Tibial artery (tissue), 4 donors: ENCODE measurements around the gene RNF144A.

ENCODE experiments used
- DNase-seq, 2 donors: peaks; one replicate each; pipeline ENCODE4 v3.0.0-alpha.2; 2019
- H3K27ac ChIP-seq, 2 donors: fragments of 200-600 bp; sonication (generic) in 1 of 2; 1 replicate in 1 of 2; 2 replicates in 1 of 2; pipeline ENCODE4 v1.5.1; 2018 to 2019; ENCODE audit warnings: mild to moderate bottlenecking in 1 of 2
- H3K27me3 ChIP-seq, 2 donors: fragments of 200-600 bp; sonication (generic) in 1 of 2; one replicate each; pipeline versions ENCODE4 v1.5.1 to v1.6.0; 2016 to 2019
- H3K36me3 ChIP-seq, 3 donors: fragments of 200-600 bp; sonication (generic) in 2 of 3; one replicate each; pipeline ENCODE4 v1.5.1; 2016 to 2019; ENCODE audit warnings: mild to moderate bottlenecking in 2 of 3
- H3K4me1 ChIP-seq, 4 donors: fragments of 200-600 bp; sonication (generic) in 2 of 4; 1 replicate in 3 of 4; 2 replicates in 1 of 4; pipeline ENCODE4 v1.5.1; 2016 to 2019
- H3K4me3 ChIP-seq, 2 donors: fragments of 200-600 bp; sonication (generic) in 1 of 2; 1 replicate in 1 of 2; 2 replicates in 1 of 2; pipeline ENCODE4 v1.5.1; 2018 to 2019; ENCODE audit warnings: mild to moderate bottlenecking in 2 of 2
- H3K9me3 ChIP-seq, 3 donors: fragments of 200-600 bp; sonication (generic) in 1 of 3; one replicate each; pipeline ENCODE4 v1.5.1; 2016 to 2019
- intact Hi-C: fragments of 100-400 bp; cut with DNase I; formaldehyde crosslinking; loops from one replicate; pipeline ENCODE4 v1.15.0; 2023; ENCODE audit warnings: low total_unique reads
- TF ChIP-seq, protein P1 (sequence below), 2 experiments: fragments of 200-600 bp in 1 of 2; fragments of 450-650 bp in 1 of 2; IDR thresholded peaks; one replicate each; pipeline ENCODE4 v1.5.1; 2017 to 2019; ENCODE audit warnings: antibody characterized with exemption in 2 of 2, mild to moderate bottlenecking in 1 of 2, moderate library complexity in 1 of 2

RNF144A gene

DNA sequence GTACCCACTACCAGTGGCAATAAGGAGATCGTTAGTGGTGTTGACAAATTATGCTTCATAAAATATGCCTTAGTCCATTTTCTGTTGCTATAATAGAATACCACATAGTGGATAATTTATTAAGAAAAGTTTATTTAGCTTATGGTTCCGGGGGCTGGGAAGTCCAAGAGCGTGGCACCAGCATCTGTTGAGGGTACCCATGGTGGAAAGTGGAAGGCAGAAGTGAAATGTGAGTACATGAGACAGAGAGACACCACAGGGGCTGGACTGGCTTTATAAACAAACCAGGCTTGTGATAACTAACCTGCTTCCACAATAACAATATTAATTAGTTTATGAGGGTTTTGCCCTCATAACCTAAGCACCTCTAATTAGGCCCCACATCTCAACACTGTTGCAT lies 146.6 kb downstream of the RNF144A start:
- no peak overlapping the region for H3K4me3 ChIP-seq
- H3K4me1 ChIP-seq, result peaks cover 0 to 50% (median 30%) of the 10 kb centered on the region in 4 donors
- intact Hi-C loops, result no loop called here
- H3K36me3 ChIP-seq, result no peaks in the 10 kb centered on the region
- H3K27ac ChIP-seq, result peak overlapping the region; percentile 58 to 70
- no peaks in the 10 kb centered on the region for H3K9me3 ChIP-seq
- no peak for DNase-seq
- H3K27me3 ChIP-seq, result no peaks in the 10 kb centered on the region
- TF ChIP-seq, protein P1, sequence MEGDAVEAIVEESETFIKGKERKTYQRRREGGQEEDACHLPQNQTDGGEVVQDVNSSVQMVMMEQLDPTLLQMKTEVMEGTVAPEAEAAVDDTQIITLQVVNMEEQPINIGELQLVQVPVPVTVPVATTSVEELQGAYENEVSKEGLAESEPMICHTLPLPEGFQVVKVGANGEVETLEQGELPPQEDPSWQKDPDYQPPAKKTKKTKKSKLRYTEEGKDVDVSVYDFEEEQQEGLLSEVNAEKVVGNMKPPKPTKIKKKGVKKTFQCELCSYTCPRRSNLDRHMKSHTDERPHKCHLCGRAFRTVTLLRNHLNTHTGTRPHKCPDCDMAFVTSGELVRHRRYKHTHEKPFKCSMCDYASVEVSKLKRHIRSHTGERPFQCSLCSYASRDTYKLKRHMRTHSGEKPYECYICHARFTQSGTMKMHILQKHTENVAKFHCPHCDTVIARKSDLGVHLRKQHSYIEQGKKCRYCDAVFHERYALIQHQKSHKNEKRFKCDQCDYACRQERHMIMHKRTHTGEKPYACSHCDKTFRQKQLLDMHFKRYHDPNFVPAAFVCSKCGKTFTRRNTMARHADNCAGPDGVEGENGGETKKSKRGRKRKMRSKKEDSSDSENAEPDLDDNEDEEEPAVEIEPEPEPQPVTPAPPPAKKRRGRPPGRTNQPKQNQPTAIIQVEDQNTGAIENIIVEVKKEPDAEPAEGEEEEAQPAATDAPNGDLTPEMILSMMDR (IDR thresholded peaks at IDR 0.05), result no peak

DNA sequence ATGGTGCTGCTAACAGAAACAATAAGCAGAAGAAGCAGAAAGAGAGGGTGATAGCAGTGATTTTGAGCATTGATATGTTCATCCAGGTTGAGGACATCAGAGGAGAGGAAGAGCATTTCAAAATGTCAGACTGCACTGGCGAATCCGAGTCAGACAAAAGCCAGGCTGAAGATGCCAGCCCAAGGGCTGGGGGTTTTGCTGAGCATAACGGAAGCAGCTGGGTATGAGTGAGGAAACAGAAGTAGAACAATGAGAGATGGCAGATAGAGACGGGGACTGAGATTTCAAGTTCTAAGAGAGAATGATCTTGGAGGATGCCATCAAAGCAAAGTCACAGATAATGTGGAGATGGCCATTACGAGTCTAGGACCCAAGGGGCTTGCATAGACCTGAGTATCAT lies 151.2 kb downstream of the RNF144A start:
- no peak overlapping the region for H3K27ac ChIP-seq
- H3K4me3 ChIP-seq, result no peak overlapping the region
- TF ChIP-seq, protein P1 (IDR thresholded peaks at IDR 0.05), result no peak
- H3K4me1 ChIP-seq, result peaks cover 0 to 15% (median 3%) of the 10 kb centered on the region in 4 donors
- intact Hi-C loops, result no loop called here
- no peaks in the 10 kb centered on the region for H3K9me3 ChIP-seq
- H3K27me3 ChIP-seq, result no peaks in the 10 kb centered on the region
- DNase-seq, result no peak
- no peaks in the 10 kb centered on the region for H3K36me3 ChIP-seq

DNA sequence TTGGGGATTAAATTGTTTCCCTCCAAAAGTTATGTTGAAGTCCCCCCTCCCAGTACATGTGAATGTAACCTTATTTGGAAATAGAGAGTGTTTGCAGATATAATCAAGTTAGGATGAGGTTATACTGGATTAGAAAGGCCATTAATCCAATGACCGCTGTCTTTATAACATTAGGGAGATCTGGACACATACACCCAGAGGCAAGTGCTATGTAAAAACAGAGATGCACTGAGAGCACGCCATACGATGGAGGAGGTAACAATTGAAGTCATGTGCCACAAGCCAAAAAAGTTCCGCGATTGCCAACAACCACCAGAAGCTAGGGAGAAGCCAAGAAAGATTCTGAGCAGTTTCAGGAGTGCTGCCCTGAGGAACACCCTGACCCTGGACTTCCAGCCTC lies 153.3 kb downstream of the RNF144A start:
- no peak overlapping the region for H3K4me3 ChIP-seq
- no peaks in the 10 kb centered on the region for H3K27me3 ChIP-seq
- no peak overlapping the region for H3K27ac ChIP-seq
- DNase-seq, result no peak
- no peaks in the 10 kb centered on the region for H3K9me3 ChIP-seq
- H3K4me1 ChIP-seq, result peaks cover 0 to 13% (median 0%) of the 10 kb centered on the region in 4 donors
- H3K36me3 ChIP-seq, result no peaks in the 10 kb centered on the region
- TF ChIP-seq, protein P1 (IDR thresholded peaks at IDR 0.05), result no peak
- intact Hi-C loops, result no loop called here

DNA sequence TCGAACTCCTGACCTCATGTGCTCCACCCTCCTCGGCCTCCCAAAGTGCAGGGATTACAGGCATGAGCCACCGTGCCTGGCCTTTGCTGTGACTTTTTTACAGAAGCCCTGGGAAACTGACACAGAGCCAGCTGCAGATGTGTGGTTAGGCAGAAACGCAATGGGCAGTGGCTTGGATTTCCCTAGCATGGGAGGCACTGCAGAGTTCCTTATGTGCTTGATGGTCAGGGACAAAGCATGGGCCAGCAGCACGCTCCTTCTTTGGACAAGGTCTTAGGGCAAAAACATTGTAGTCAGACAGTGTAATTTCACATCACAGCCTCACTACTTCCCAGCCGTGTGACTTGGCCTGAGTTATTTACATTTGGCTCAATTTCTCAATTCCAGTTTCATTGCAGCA lies 153.9 kb downstream of the RNF144A start:
- Histone ChIP-seq H3K9me3 (no peaks in the 10 kb centered on the region), H3K27ac (peak overlapping the region in 1 of 2 donors; percentile 12), H3K4me1 (peaks cover 0 to 13% (median 0%) of the 10 kb centered on the region in 4 donors), H3K4me3 (no peak overlapping the region), H3K27me3 (no peaks in the 10 kb centered on the region), H3K36me3 (no peaks in the 10 kb centered on the region)
- TF ChIP-seq, protein P1 (IDR thresholded peaks at IDR 0.05), result no peak
- intact Hi-C loops, result no loop called here
- peak in 1 of 2 donors; percentile 84 for DNase-seq

DNA sequence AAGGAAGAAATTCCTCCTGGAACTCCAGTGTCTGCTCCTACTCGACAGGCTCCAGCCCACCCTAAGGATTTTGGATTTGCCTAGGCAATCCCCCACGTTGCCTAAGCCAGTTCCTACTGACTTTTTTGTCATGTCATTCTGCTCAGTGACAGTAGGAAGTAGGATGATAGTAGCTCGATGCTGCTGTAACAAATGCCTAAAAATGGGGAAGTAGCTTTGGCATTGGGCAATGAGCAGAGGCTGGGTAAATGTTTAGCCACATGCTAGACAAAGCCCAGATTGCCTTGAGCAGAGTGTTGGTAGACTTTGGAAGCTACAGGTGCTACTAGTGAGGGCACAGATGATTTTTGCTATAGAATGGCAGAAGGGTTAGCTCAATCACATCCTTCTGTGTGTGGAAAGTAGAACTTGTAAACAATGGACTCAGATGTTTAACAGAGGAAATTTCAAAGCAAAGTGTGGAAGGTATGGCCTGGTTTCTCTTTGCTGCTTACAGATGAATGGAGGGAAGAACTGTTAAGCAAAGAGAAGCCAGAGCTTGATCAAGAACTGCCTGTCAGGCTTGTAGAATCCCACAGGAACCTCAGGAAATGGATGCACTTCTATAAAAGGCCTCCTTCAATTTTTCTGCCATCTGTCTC lies 154.8 kb downstream of the RNF144A start:
- peaks cover 0 to 13% (median 0%) of the 10 kb centered on the region in 4 donors for H3K4me1 ChIP-seq
- no peak overlapping the region for H3K4me3 ChIP-seq
- no peaks in the 10 kb centered on the region for H3K9me3 ChIP-seq
- H3K27me3 ChIP-seq, result no peaks in the 10 kb centered on the region
- TF ChIP-seq, protein P1 (IDR thresholded peaks at IDR 0.05), result no peak
- H3K36me3 ChIP-seq, result no peaks in the 10 kb centered on the region
- DNase-seq, result no peak
- intact Hi-C loops, result no loop called here
- peak overlapping the region; percentile 12 to 25 for H3K27ac ChIP-seq
